HAP-1 (cell line): ENCODE measurements around the gene GCAT.

Experiments used
- DNase-seq, 2 experiments: peaks; one replicate each; pipeline ENCODE4 v3.0.0-alpha.2; 2016 to 2020; ENCODE audit warnings: low spot score in 2 of 2
- H3K27me3 ChIP-seq: fragments of 250-450 bp; sonication (Bioruptor Pico); 2 replicates; pipeline ENCODE4 v1.5.1; 2020; ENCODE audit warnings: low read depth, mild to moderate bottlenecking, moderate library complexity
- H3K36me3 ChIP-seq: fragments of 250-450 bp; sonication (Bioruptor Pico); replicated peaks from 2 replicates; pipeline ENCODE4 v1.5.1; 2020; ENCODE audit warnings: mild to moderate bottlenecking
- H3K4me1 ChIP-seq: fragments of 250-450 bp; sonication (Bioruptor Pico); 2 replicates; pipeline ENCODE4 v1.5.1; 2020; ENCODE audit warnings: mild to moderate bottlenecking
- H3K4me3 ChIP-seq: fragments of 250-450 bp; sonication (Bioruptor Pico); 2 replicates; pipeline ENCODE4 v1.5.1; 2020; ENCODE audit warnings: mild to moderate bottlenecking, moderate library complexity
- H3K9me3 ChIP-seq: fragments of 250-450 bp; sonication (Bioruptor Pico); 2 replicates; pipeline ENCODE4 v1.5.1; 2020; ENCODE audit warnings: mild to moderate bottlenecking, moderate library complexity
- in situ Hi-C: fragments of 300-500 bp; cut with MboI; formaldehyde crosslinking; loops from 3 replicates; pipeline ENCODE4 v1.14.3; 2020; ENCODE audit warnings: low sequenced_read_pairs, inconsistent platforms, mixed read lengths

GCAT gene

GRCh38 chr22:37807410-37808293 lies at the start of gene GCAT:
Gene GCAT (plus strand): TSS chr22:37807934. CDS start chr22:37807968, 34 bp downstream.
- DNase-seq, result peak; percentile 94 to 98
- Histone ChIP-seq H3K9me3 (no peaks in the 10 kb centered on the region), H3K4me1 (peaks cover 7% of the 10 kb centered on the region), H3K4me3 (peak within 1 kb of the TSS; percentile 73), H3K27me3 (peaks cover 5% of the 10 kb centered on the region), H3K36me3 (no peaks in the 10 kb centered on the region; the same call in 1 of the 2 replicates)
- in situ Hi-C loops, result no loop called here

GRCh38 chr22:37758694-37759093 lies 49.0 kb upstream of the GCAT start:
- Histone ChIP-seq H3K4me3 (no peak overlapping the region), H3K4me1 (no peaks in the 10 kb centered on the region), H3K9me3 (no peaks in the 10 kb centered on the region), H3K36me3 (peaks cover 33% of the 10 kb centered on the region), H3K27me3 (no peaks in the 10 kb centered on the region)
- DNase-seq, result no peak
- in situ Hi-C loops, result no loop called here

GRCh38 chr22:37759281-37759680 lies 48.5 kb upstream of the GCAT start:
- Histone ChIP-seq H3K27me3 (no peaks in the 10 kb centered on the region), H3K36me3 (peaks cover 32% of the 10 kb centered on the region), H3K9me3 (no peaks in the 10 kb centered on the region), H3K4me3 (no peak overlapping the region), H3K4me1 (no peaks in the 10 kb centered on the region)
- in situ Hi-C loops, result no loop called here
- DNase-seq, result no peak

- Histone ChIP-seq H3K4me1 (no peaks in the 10 kb centered on the region), H3K4me3 (no peak overlapping the region), H3K36me3 (peaks cover 32% of the 10 kb centered on the region), H3K9me3 (no peaks in the 10 kb centered on the region), H3K27me3 (no peaks in the 10 kb centered on the region)
- in situ Hi-C loops, result no loop called here
- no peak for DNase-seq
Measured at GRCh38 chr22:37760152-37760551, 47.6 kb upstream of the GCAT start.

- in situ Hi-C loops, result no loop called here
- H3K9me3 ChIP-seq, result no peaks in the 10 kb centered on the region
- H3K4me1 ChIP-seq, result no peaks in the 10 kb centered on the region
- H3K36me3 ChIP-seq, result peaks cover 23% of the 10 kb centered on the region
- no peak overlapping the region for H3K4me3 ChIP-seq
- DNase-seq, result no peak
- H3K27me3 ChIP-seq, result no peaks in the 10 kb centered on the region
Measured at GRCh38 chr22:37762389-37762836, 45.3 kb upstream of the GCAT start.

- Histone ChIP-seq H3K36me3 (peaks cover 19% of the 10 kb centered on the region), H3K27me3 (no peaks in the 10 kb centered on the region), H3K4me3 (no peak overlapping the region), H3K4me1 (no peaks in the 10 kb centered on the region), H3K9me3 (no peaks in the 10 kb centered on the region)
- in situ Hi-C loops, result no loop called here
- DNase-seq, result no peak
Measured at GRCh38 chr22:37763012-37763411, 44.7 kb upstream of the GCAT start.

GRCh38 chr22:37763652-37764051 lies 44.1 kb upstream of the GCAT start:
- Histone ChIP-seq H3K4me1 (no peaks in the 10 kb centered on the region), H3K36me3 (peaks cover 18% of the 10 kb centered on the region), H3K9me3 (no peaks in the 10 kb centered on the region), H3K27me3 (no peaks in the 10 kb centered on the region), H3K4me3 (no peak overlapping the region)
- in situ Hi-C loops, result no loop called here
- DNase-seq, result no peak

GRCh38 chr22:37764622-37765021 lies 43.1 kb upstream of the GCAT start:
- in situ Hi-C loops, result no loop called here
- no peaks in the 10 kb centered on the region for H3K4me1 ChIP-seq
- H3K27me3 ChIP-seq, result no peaks in the 10 kb centered on the region
- no peak overlapping the region for H3K4me3 ChIP-seq
- H3K36me3 ChIP-seq, result peaks cover 8% of the 10 kb centered on the region
- H3K9me3 ChIP-seq, result no peaks in the 10 kb centered on the region
- DNase-seq, result no peak

- H3K36me3 ChIP-seq, result no peaks in the 10 kb centered on the region; the same call in none of the 2 replicates
- DNase-seq, result no peak
- in situ Hi-C loops, result no loop called here
- H3K4me1 ChIP-seq, result no peaks in the 10 kb centered on the region
- no peaks in the 10 kb centered on the region for H3K9me3 ChIP-seq
- no peaks in the 10 kb centered on the region for H3K27me3 ChIP-seq
- H3K4me3 ChIP-seq, result no peak overlapping the region
Measured at GRCh38 chr22:37765498-37765897, 42.2 kb upstream of the GCAT start.

- Histone ChIP-seq H3K36me3 (peaks cover 2% of the 10 kb centered on the region), H3K27me3 (no peaks in the 10 kb centered on the region), H3K4me1 (no peaks in the 10 kb centered on the region), H3K4me3 (no peak overlapping the region), H3K9me3 (no peaks in the 10 kb centered on the region)
- in situ Hi-C loops, result no loop called here
- DNase-seq, result no peak
Measured at GRCh38 chr22:37765953-37766576, 41.7 kb upstream of the GCAT start.

GRCh38 chr22:37768273-37768672 lies 39.5 kb upstream of the GCAT start:
- Histone ChIP-seq H3K4me1 (no peaks in the 10 kb centered on the region), H3K9me3 (no peaks in the 10 kb centered on the region), H3K4me3 (no peak overlapping the region), H3K27me3 (no peaks in the 10 kb centered on the region), H3K36me3 (peaks cover 13% of the 10 kb centered on the region)
- in situ Hi-C loops, result no loop called here
- DNase-seq, result peak in 1 of 2 experiments; percentile 37

- Histone ChIP-seq H3K36me3 (peaks cover 13% of the 10 kb centered on the region), H3K27me3 (no peaks in the 10 kb centered on the region), H3K4me1 (no peaks in the 10 kb centered on the region), H3K9me3 (no peaks in the 10 kb centered on the region), H3K4me3 (no peak overlapping the region)
- DNase-seq, result no peak
- in situ Hi-C loops, result no loop called here
Measured at GRCh38 chr22:37769056-37769455, 38.7 kb upstream of the GCAT start.

- in situ Hi-C loops, result no loop called here
- H3K4me3 ChIP-seq, result no peak overlapping the region
- no peak for DNase-seq
- no peaks in the 10 kb centered on the region for H3K4me1 ChIP-seq
- H3K9me3 ChIP-seq, result no peaks in the 10 kb centered on the region
- no peaks in the 10 kb centered on the region for H3K27me3 ChIP-seq
- peaks cover 13% of the 10 kb centered on the region for H3K36me3 ChIP-seq
Measured at GRCh38 chr22:37771081-37771480, 36.7 kb upstream of the GCAT start.

- peaks cover 13% of the 10 kb centered on the region for H3K36me3 ChIP-seq
- DNase-seq, result no peak
- H3K4me3 ChIP-seq, result no peak overlapping the region
- no peaks in the 10 kb centered on the region for H3K9me3 ChIP-seq
- in situ Hi-C loops, result no loop called here
- no peaks in the 10 kb centered on the region for H3K27me3 ChIP-seq
- H3K4me1 ChIP-seq, result peaks cover 4% of the 10 kb centered on the region
Measured at GRCh38 chr22:37771702-37772427, 35.9 kb upstream of the GCAT start.
